WERI-Rb-1 (cell line): ENCODE measurements around the gene STT3A.

Experiments used
- DNase-seq: peaks from one replicate; pipeline ENCODE4 v3.0.0-alpha.2; 2020
- H3K27ac ChIP-seq: fragments of 250-450 bp; sonication (Bioruptor Pico); 2 replicates; pipeline ENCODE4 v1.5.1; 2020; ENCODE audit warnings: mild to moderate bottlenecking, moderate library complexity
- H3K27me3 ChIP-seq: fragments of 250-450 bp; sonication (Bioruptor Pico); 2 replicates; pipeline ENCODE4 v1.5.1; 2021; ENCODE audit warnings: mild to moderate bottlenecking, low read depth, moderate library complexity; ENCODE audit not compliant: insufficient read depth, severe bottlenecking
- H3K36me3 ChIP-seq: fragments of 250-450 bp; sonication (Bioruptor Pico); 2 replicates; pipeline ENCODE4 v1.5.1; 2020; ENCODE audit warnings: mild to moderate bottlenecking, moderate library complexity
- H3K4me3 ChIP-seq: 2 replicates; pipeline ENCODE4 v1.5.1; 2011; ENCODE audit warnings: low read depth, mild to moderate bottlenecking, control low read depth, low read length
- H3K9me3 ChIP-seq: fragments of 250-450 bp; sonication (Bioruptor Pico); 2 replicates; pipeline ENCODE4 v1.5.1; 2021; ENCODE audit warnings: mild to moderate bottlenecking, moderate library complexity; ENCODE audit not compliant: severe bottlenecking
- CTCF ChIP-seq: IDR thresholded peaks from 2 replicates; pipeline ENCODE4 v1.5.1; 2011; ENCODE audit warnings: low read depth, mild to moderate bottlenecking, control low read depth, inconsistent platforms, low read length

Gene STT3A

GRCh38 chr11:125591649-125592304 lies 875 bp upstream of the STT3A start:
- peak; percentile 10 for DNase-seq
- Histone ChIP-seq H3K36me3 (peaks cover 14% of the 10 kb centered on the region), H3K9me3 (no peaks in the 10 kb centered on the region), H3K4me3 (peak overlapping the region; percentile 90), H3K27ac (peak overlapping the region; percentile 82), H3K27me3 (no peaks in the 10 kb centered on the region)
- TF ChIP-seq CTCF, result no peak

GRCh38 chr11:125593114-125593820 lies 615 bp downstream of the STT3A start:
- Histone ChIP-seq H3K4me3 (peak overlapping the region; percentile 90), H3K27ac (peak overlapping the region; percentile 76), H3K36me3 (peaks cover 26% of the 10 kb centered on the region), H3K9me3 (no peaks in the 10 kb centered on the region), H3K27me3 (no peaks in the 10 kb centered on the region)
- DNase-seq, result no peak
- TF ChIP-seq CTCF, result no peak

DNA sequence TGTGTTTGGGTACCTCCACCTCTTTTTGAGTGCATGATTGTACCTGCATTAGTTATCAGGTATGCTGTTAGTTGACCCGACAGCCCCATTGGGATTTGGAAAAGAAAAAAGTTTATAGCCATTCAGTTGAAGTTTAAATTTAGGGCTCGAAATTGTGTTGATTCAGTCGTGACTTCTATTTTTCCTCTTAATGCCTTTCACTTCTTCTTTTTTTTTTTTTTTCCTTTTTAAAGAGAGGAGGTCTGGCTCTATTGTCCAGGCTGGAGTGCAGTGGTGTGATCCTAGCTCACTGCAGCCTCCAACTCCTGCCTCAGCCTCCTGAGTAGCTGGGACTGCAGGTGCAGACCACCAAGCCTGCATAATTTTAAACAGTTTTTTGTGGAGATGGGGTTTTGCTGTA lies 2.3 kb downstream of the STT3A start:
- Histone ChIP-seq H3K4me3 (no peak overlapping the region), H3K27ac (no peak overlapping the region), H3K27me3 (no peaks in the 10 kb centered on the region), H3K36me3 (peaks cover 36% of the 10 kb centered on the region), H3K9me3 (no peaks in the 10 kb centered on the region)
- no peak for DNase-seq
- no peak for TF ChIP-seq CTCF

- no peaks in the 10 kb centered on the region for H3K9me3 ChIP-seq
- H3K36me3 ChIP-seq, result peaks cover 83% of the 10 kb centered on the region
- no peaks in the 10 kb centered on the region for H3K27me3 ChIP-seq
- H3K27ac ChIP-seq, result no peak overlapping the region
- H3K4me3 ChIP-seq, result no peak overlapping the region
- TF ChIP-seq CTCF, result no peak
- DNase-seq, result no peak
These were observed 8.0 kb downstream of the STT3A start for GRCh38 chr11:125600663-125601062.

GRCh38 chr11:125603207-125603606 lies 10.6 kb downstream of the STT3A start:
- Histone ChIP-seq H3K27ac (no peak overlapping the region), H3K27me3 (no peaks in the 10 kb centered on the region), H3K9me3 (no peaks in the 10 kb centered on the region), H3K36me3 (peaks cover 86% of the 10 kb centered on the region), H3K4me3 (no peak overlapping the region)
- no peak for DNase-seq
- TF ChIP-seq CTCF, result no peak

DNA sequence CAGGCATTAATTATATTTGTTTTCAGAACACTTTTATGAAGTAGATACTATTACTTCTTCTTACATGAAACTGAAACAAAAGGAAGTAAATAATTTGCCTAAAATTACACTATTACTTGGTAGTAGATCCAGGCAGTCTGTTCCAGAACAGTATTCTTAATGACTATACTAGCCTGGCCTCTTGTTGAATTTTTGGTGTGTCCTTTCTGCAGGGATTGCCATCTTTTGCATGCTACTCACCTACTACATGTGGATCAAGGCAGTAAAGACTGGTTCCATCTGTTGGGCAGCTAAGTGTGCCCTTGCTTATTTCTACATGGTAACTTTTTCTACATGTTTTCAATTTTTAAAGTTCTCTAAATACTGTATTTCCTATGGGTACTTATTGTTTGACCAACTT lies 12.8 kb downstream of the STT3A start:
- Histone ChIP-seq H3K36me3 (peaks cover 94% of the 10 kb centered on the region), H3K4me3 (no peak overlapping the region), H3K27me3 (no peaks in the 10 kb centered on the region), H3K9me3 (no peaks in the 10 kb centered on the region), H3K27ac (no peak overlapping the region)
- no peak for TF ChIP-seq CTCF
- no peak for DNase-seq
